PC-9 (cell line): ENCODE measurements around the gene USP21.

Experiments
- CTCF ChIP-seq: fragments of 200-600 bp; sonication (generic); conservative IDR thresholded peaks from 2 replicates; pipeline ENCODE4 v1.6.1; 2017; ENCODE audit warnings: mixed run types, antibody characterized with exemption, mild to moderate bottlenecking, moderate library complexity
- EZH2 ChIP-seq: fragments of 200-600 bp; sonication (generic); IDR thresholded peaks from 2 replicates; pipeline ENCODE4 v1.8.0; 2017; ENCODE audit warnings: antibody characterized with exemption, low read depth

- TF ChIP-seq CTCF (no peak), EZH2 (no peak)
These were observed 18.4 kb upstream of the USP21 start for GRCh38 chr1:161140755-161141400.
